Breast epithelium (tissue), 3 donors: ENCODE data around the gene CACNA2D3.

ENCODE experiments used
- POLR2A ChIP-seq: fragments of 450-650 bp; IDR thresholded peaks from one replicate; pipeline ENCODE4 v1.6.1; 2016; ENCODE audit warnings: antibody characterized with exemption, mild to moderate bottlenecking, moderate library complexity
- POLR2AphosphoS5 ChIP-seq, 3 donors: sonication (generic); formaldehyde crosslinking; IDR thresholded peaks; one replicate each; pipeline ENCODE4 v1.6.1; 2017; ENCODE audit warnings: antibody characterized with exemption in 3 of 3
- TF ChIP-seq, protein P1 (sequence below), 3 donors: fragments of 450-650 bp; IDR thresholded peaks; one replicate each; pipeline ENCODE4 v1.5.1; 2016 to 2017; ENCODE audit warnings: antibody characterized with exemption in 3 of 3, mild to moderate bottlenecking in 3 of 3, moderate library complexity in 3 of 3

DNA sequence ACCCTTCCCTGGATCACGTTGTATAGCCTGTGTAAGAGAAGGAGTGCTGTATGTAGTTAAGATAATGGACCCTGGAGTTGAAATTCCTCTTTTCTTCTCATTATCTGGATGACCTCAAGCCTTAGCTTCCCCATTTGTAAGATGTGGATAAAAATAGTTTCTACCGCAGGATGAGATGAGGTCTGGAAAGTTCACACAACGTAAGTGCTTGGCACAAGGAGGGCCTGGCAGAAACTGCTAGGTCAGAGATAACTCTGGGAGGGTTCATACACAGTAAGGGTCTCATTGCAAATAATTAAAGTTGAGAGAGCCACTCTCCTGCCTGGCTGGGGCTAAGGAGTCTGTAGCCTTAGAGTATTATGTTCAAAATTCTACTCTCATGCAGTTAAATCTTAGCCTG is 591.1 kb downstream of the CACNA2D3 start:
- TF ChIP-seq, protein P1, sequence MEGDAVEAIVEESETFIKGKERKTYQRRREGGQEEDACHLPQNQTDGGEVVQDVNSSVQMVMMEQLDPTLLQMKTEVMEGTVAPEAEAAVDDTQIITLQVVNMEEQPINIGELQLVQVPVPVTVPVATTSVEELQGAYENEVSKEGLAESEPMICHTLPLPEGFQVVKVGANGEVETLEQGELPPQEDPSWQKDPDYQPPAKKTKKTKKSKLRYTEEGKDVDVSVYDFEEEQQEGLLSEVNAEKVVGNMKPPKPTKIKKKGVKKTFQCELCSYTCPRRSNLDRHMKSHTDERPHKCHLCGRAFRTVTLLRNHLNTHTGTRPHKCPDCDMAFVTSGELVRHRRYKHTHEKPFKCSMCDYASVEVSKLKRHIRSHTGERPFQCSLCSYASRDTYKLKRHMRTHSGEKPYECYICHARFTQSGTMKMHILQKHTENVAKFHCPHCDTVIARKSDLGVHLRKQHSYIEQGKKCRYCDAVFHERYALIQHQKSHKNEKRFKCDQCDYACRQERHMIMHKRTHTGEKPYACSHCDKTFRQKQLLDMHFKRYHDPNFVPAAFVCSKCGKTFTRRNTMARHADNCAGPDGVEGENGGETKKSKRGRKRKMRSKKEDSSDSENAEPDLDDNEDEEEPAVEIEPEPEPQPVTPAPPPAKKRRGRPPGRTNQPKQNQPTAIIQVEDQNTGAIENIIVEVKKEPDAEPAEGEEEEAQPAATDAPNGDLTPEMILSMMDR (IDR thresholded peaks at IDR 0.05): no peak
- TF ChIP-seq POLR2AphosphoS5 (IDR thresholded peaks at IDR 0.05): no peak
- no peak for TF ChIP-seq POLR2A
